GM19395 (cell line): ENCODE measurements around the gene LYPD6B.

ENCODE experiments used
- ATAC-seq: cut with Tn5 transposase; IDR thresholded peaks from one replicate; pipeline ENCODE4 v1.9.1; 2021; ENCODE audit warnings: mild to moderate bottlenecking, moderate library complexity; ENCODE audit not compliant: unreplicated experiment

LYPD6B gene

DNA sequence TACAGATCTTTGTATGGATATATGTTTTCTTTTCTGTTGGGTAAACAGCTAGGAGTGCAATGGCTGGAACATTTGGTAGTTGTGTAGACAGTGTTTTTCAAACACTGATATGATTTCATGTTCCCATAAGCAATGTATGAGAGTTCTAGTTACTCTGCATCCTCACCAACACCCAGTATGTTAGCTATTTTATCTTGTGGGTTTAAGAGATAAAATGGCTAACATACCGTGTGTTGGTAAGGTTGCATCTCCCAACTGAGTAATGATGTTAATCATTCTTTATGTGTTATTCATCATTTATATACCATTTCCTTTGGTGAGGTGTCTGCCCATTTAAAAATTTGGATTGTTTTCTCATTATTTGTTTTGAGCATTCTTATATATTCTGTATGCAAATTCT is 65.7 kb downstream of the LYPD6B start:
- ATAC-seq = no peak

DNA sequence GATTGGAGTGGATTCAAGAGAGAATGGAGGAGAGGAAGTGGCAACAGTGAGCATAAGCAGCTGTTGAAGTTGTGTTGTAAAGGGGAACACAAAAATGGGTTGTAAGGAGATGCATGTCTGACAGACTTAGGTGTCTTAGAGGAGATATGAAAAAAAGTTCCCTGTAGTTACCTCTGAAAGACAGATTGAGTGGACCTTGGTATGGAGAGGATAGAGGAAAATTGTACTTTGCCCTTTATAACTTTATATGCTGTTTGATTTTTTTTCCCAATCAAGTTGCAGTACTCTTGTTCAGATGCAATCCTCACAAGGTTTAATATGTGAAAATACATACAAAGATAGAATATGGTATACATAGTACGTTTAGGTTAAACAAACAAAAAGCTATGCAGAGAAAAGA is 73.6 kb downstream of the LYPD6B start:
- no peak for ATAC-seq

DNA sequence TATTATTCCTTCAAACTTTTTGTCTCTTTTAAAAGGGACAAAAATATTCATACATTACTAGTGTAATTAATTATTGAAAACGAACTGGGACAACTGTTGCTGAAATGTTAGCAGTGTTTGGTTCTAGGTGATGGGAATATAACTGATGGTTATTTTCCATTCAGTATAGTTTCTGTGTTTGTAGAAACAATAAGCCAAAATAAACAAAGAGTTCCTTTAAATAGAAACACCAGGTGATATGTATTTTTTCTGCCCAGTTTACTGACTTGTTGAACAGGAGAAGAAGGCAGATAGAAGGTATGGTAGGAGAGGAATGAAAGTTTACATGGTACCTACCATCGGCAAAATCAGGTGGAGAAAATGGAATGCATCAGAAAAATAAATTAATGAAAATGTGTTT is 74.2 kb downstream of the LYPD6B start:
- ATAC-seq = no peak

DNA sequence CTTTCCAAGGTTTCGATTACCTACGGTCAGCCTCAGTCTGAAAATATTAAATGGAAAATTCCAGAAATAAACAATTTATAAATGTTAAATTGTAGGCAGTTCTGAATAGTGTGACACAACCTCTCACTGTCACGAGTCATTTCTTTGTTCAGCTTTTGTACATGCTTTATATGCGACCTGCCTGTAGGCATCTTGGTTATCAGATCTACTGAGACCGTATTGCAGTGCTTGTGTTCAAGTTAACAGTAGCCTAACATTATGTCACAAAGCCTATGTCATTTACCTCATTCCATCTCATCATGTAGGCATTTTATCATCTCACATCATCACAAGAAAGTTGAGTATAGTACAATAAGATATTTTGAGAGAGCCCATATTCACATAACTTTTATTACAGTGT is 77.3 kb downstream of the LYPD6B start:
- no peak for ATAC-seq

DNA sequence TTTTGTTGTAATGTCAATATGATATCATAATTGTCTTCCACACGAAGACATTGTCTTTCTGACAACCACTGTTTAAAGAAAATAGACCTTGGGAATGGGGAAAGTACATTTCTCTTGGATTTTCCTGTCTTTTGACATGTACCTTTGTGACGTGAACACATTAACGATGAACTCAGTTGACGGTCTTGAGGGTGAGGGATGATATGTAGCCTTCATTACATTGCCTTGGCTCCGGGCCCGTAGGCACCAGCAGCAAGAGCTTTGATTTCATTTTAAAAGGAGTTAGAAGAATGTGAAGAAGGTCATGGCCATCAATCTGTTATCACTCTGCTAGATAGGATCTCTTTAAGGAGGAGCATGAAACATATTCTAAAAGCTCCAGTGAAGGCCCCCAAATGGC is 80.9 kb downstream of the LYPD6B start:
- no peak for ATAC-seq

DNA sequence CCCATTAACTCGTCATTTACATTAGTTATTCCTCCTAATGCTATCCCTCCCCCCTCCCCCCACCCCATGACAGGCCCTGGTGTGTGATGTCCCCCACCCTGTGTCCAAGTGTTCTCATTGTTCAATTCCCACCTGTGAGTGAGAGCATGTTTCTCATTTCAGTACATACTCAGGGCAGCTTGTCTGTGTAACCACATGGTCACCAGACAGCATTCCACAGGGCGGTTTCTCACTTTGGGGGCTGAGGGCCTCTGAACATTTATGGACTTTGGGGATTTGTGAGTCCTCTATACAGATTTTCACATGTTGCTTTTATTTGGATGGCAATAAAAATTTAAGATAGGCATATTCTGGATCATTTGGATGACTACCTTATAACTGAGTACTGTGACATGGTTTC is 84.0 kb downstream of the LYPD6B start:
- no peak for ATAC-seq

DNA sequence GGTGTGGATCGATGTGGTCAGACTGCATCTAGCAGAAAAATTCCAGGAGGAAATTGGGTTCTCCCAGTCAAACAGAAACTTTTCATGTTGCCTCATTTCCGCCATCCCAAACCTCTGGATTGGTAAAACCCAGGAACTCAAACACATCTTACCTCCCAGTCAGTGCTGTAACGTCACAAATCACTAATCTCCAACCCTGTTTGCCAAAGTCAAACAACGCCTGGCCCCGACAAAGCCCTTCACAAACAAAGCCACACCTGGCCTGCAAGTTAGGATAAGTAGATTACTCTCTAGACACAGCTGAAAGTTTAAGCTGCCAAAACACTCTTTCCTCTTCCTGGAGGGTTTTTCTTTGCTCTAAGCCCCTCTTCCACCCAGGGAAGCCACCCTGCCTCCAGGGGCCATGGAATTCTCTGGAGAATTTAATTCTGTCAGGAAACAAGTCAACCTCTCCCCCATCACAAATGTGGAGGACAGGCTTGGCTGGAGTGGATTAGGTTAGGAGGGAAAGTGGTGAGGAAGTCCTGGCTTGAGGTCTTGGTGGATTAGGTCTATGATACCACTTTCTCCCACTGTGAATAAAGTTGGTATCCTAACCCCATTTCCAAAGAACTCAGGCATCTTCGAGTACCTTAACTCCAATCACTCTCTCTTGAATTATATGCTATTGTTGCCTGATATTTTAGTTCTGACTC is 86.7 kb downstream of the LYPD6B start:
- ATAC-seq = no peak

DNA sequence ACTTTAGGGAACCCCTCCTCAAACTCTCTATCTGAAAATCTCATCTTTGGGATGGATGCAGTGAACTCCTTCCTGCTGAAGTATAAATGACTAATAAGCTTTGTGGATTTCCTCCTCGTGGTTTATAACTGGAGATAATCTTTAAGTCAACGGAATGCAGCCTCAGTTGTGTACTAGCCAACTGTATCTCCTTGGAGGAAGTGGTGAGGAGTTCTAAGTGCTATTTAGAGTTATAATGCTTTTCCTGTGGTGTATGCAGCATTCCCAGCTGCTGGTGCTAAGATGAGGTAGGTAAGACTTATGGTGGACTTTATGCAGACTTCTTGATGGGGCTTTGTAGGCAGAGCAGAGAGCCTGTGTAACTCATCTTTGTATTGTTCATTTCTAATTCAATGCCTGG is 90.9 kb downstream of the LYPD6B start:
- no peak for ATAC-seq

DNA sequence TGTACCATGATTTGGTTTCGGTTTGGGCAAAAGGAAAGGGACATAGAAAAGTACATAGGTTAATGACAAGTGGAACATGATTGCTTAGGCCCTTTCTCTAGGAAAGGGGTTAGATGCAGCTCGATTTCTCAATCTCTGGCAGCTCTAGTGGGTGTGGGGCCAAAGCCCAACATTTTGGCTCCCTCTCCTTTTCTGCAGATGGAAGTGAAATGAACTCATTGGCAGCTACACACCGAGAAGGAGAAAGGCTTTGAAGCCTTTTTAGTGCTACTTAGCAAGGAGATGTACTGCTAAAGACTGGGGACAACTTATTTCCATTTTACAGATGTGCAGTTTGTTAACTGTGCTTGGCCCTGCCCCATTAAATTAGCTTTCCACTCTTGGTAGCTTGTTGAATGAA is 93.8 kb downstream of the LYPD6B start:
- no peak for ATAC-seq

DNA sequence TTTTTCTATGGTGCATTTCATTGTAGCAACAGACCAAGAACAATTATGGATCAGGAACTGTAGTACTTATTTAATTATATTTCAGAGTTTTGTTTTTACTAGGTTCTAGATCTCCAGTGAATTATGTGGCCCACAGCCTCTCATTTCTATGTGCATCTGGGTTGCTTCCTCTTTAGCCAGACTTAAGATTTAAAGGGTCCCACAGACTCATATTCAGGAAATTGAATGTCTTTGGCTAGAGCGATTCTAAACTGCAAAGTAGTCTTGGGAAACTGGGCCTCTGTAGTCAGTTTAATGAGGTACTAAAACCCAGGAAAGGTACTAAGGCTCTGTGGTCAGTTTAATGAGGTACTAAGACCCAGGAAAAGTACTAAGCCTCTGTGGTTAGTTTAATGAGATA is 94.4 kb downstream of the LYPD6B start:
- ATAC-seq = no peak

DNA sequence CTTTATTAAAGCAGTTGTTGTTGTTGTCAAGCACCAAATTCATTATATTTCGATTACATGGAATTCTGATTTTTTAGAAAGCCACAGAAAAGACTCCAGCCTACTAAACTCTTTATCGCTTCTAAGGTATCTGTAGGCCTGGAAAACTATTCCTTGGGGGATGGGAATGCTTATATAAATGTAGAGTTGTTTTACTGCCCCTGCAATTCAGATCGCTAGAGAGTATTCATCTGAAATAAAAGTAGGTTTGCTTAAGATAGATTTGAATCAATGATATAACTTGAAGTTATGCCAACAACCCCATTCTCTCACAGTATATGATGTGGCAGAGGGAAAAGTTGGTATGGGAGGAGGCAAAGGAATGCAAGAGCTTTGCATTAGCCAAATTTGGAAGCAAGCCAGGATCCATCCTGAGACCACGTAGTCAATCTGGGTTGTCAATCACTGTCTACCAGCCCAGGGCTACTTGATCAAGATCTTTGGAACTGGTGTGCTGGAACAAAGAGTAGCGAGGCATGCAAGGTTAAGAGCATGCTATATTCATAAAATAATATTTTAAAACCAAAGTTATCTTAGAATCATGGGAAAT is 95.9 kb downstream of the LYPD6B start:
- no peak for ATAC-seq

DNA sequence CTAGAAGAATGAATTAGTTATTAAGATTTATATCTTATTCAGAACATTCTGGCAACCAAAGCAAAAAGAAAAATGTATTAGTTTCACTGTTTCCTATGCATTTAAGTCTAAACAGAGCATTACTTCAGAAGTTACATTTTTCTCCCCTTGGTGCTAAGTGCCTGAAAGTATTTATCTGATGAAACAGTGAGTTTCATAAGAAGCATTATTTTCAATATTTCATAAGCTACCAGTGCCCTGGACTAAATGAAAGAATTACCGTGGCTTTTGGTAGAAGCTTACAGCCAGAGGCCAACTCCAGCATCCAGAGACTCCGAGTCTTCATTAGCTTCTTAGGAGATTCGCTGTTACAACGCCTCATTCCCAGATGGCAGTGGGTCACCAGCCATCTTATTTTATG is 97.6 kb downstream of the LYPD6B start:
- no peak for ATAC-seq

DNA sequence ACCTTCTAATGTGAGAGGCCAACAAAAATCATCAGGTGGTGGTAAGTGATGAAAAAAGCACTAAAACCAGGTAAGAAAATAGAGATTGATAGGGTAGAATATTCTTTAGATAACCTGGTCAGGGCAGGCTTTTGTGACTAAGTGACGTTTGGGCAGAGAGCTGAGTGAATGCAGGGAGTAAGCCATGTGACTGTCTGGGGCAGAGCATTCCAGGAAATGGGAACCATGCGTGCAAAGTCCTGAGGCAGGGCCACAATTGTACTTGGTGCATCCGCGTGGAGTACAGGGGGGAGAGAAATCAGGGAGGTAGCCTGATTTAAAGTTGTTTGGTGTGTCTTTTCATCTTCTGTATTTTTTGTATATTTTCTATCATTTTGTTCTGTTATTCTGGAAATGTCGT is 102.5 kb downstream of the LYPD6B start:
- ATAC-seq = no peak

DNA sequence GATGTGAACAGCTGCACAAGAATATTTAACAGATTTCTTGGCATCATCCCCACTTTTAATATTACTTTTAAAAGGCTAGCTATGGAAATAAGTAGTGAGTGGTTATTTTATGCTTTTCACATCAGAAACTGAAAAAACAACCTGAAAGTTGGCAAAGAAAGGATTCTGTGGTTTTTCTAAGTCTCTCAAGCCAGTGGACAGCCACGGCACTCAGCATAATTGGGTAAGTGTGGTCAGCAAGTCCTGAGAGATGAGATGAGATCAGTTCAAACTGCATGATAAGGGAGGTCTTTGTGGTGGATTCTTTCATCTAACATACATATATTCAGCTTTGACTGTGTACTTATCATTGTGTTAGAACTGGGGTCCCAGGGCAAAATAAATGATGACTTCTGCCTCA is 105.2 kb downstream of the LYPD6B start:
- no peak for ATAC-seq

DNA sequence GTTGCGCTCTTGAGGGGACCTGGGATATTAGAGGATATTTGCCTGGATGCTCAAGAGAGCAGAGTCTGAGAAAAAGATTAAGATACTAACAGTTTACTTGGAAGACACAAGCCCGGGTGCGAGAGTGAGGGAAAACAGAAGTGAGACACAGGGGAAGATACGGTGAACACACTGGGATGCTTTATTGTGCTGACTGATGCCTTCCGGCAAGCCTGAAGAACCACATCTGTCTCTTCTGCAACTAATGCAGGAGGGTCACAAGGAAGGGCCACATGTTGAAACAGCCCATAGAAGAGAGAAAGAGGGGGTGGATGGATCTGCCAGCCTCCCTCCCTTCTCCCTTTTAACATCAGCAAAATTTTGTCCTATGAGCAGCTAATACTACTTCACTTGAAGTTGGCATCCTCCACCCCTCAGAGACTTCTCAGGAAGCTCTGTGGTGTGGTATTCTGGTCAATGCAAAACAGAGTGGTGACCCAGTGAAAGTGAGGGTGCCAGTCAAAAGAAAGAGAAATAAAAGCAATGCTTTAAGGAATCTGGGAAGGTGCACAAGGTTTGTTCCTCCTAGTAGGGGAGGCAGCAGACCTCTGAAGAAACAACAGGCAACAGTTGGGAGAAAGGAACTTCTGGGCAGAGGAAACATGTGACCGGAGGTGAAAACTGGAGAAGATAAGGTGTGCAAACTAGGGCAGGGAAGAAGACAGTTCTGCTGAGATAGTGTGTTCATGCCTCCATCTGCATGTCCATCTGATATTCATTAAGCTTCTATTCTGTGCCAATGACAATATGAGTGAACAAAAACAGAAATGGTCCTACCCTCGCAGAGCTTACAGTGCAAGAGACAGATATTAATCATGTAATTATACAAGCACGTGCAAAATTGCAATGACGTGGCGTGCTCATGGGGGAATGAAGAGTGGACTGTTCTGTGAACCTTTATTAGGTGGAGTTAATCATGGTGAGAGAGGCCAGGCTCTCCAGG is 107.1 kb downstream of the LYPD6B start:
- no peak for ATAC-seq

DNA sequence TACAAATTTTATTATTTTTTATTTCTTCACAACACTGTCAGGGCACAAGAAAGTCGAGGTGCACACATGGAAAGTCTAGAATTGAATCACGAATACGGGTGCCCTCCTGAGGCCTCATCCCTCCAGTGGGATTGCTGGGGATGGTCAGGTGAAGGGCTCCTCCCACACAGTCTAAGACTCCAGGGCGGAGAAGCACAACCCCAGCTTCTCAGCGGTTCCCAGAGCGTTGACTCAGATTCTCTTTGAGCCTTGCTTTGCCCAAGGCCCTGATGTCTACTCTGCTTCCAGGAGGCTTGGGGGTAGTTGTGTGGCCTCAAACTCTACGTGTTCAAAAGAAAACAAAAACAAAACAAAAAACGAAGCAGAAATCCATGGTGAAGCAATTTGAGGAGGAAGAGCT is 108.4 kb downstream of the LYPD6B start:
- no peak for ATAC-seq

DNA sequence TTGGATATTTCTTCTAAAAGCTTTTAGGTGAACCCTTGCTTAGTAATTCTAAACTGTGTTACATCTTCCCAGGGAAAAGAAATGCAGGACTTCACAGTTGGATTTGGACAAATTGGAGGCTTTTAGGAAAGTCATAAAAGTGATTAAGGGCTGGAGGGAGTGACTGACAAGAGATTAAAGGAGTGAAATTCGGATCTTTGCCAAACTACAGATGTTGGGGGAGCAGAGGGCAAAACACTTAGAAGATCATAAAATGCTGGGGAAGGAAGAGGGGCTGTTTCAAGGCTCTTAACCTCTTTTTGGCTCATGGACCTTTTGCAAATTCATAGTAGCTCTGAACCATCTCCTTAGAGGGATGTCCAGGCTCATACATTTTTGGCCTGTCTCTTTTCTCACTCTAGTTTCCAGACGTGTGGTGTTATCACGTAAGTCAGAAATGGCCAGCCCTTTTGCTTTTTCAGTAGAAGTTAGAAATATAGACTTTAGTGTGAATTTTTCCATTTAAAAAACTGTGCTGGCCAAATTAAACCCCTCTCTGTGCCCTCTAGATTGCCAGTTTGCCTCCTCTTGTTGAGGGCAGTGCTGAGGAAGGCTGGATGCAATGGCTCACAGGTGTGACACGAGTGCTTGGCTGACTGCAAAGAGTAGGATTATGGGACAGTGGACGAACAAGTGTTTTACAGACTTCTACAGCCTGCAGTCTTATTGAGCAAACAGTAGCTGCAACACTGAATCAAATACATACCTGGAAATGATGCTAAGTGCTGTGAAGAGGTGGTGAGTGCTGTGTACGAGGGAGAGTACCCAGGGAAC is 109.9 kb downstream of the LYPD6B start:
- no peak for ATAC-seq

DNA sequence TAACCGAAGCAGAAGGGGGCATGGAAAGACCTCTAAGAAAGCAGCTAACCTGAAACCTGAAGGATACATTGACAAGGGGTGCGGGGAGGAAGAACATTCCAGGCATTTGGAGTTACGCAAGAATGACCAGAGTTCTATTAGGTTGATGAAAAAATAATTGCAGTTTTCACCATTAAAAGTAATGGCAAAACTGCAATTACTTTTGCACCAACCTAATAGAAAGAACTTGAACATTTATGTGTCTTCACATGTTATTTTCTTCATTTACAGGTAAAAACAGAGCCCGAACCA is 110.5 kb downstream of the LYPD6B start:
- no peak for ATAC-seq

DNA sequence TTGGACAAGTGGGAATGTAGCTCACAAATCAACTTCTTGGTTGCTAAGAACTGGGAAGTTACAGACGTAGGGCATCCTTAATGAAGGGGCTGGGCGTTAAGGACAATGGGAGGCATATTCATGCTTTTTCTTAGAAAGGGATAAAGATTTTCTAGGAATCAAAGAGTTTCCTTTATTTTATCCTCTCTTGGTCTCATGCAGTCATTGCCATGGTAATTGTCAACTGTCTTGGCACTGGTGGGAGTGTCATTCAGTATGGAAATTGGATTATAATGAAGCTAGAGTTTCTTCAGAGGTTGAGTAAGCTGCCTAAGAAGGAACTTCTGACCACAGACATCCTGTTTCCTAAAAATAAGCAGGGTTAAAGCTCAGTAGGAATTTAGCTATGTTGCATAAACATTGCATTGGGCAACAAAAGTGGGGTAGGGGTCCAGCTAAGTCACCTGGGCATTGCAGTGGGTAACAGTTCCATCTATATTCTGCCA is 114.0 kb downstream of the LYPD6B start:
- ATAC-seq = no peak

DNA sequence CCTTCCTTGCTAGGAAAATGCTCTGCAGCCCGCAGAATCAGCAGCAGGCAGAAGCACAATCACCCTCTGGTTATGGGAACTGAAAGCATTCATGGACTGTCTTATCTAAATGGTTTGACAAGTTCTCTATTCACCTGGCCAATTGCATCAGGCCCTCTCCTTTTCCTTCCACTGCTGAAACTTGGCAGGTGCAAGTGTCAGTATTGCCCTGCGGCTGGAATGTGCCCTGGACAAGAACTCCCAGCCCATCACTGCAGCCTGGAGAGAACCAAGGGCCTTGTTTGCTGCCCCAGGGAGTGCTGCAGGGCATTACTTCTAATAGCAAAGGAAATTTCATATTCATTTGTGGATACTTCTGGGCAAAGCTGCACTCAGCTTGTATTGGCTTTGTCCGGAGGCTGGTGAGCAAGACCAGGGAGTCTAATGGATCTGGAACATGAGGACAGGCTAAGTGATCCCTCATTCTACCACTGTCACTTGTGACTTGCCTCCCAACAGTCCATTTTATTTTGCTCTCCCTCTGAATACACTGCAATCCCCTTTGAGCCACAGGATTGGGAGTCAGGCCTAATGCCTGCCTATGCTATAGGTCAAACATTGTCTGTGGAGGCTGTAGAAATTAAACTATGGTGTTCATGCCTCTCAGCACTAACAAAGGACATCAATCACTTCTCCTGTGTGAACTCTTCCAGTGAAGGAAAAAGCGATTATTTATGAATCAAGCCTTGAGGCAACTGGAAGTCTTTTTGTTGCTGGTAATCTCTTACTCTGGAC is 116.9 kb downstream of the LYPD6B start:
- no peak for ATAC-seq
